MM.1S (cell line): ENCODE results near the gene POU2AF3.

Experiments used
- EZH2phosphoT487 ChIP-seq: fragments of 300-600 bp; sonication (generic); IDR thresholded peaks from 2 replicates; pipeline ENCODE4 v1.6.1; 2018; ENCODE audit warnings: antibody characterized with exemption, low read length
- TF ChIP-seq, protein P1 (sequence below): fragments of 300-600 bp; sonication (generic); IDR thresholded peaks from 2 replicates; pipeline ENCODE4 v1.5.1; 2016; ENCODE audit warnings: antibody characterized with exemption, low read length, mixed read lengths

DNA sequence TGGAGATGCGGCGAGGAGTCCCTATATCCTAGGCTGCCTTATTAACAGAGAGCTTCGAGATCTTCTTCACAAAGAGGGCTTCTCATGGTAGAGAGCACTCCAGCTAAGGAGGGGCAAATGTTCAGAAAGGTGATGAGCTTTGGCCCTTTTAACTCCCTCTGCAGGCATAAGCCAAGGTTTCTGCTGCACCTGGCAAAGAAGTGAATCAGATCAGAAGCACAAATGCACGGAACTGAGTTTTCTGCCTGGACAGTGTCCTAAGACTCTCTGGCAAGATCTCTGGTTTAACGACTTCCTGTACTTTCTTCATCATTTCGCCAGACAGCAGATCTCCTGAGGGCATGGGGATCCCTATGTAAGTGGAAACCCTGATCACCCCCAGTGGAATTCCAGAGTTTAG, 37.2 kb downstream of the POU2AF3 start:
- TF ChIP-seq, protein P1, sequence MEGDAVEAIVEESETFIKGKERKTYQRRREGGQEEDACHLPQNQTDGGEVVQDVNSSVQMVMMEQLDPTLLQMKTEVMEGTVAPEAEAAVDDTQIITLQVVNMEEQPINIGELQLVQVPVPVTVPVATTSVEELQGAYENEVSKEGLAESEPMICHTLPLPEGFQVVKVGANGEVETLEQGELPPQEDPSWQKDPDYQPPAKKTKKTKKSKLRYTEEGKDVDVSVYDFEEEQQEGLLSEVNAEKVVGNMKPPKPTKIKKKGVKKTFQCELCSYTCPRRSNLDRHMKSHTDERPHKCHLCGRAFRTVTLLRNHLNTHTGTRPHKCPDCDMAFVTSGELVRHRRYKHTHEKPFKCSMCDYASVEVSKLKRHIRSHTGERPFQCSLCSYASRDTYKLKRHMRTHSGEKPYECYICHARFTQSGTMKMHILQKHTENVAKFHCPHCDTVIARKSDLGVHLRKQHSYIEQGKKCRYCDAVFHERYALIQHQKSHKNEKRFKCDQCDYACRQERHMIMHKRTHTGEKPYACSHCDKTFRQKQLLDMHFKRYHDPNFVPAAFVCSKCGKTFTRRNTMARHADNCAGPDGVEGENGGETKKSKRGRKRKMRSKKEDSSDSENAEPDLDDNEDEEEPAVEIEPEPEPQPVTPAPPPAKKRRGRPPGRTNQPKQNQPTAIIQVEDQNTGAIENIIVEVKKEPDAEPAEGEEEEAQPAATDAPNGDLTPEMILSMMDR, result no peak
- no peak for TF ChIP-seq EZH2phosphoT487
